BE2C (cell line): ENCODE results near the gene UNC5A.

Experiments used
- DNase-seq: peaks from one replicate; pipeline ENCODE4 v3.0.0-alpha.2; 2020
- H3K27me3 ChIP-seq: fragments of 250-450 bp; sonication (Bioruptor Pico); 2 replicates; pipeline ENCODE4 v1.5.1; 2020; ENCODE audit warnings: mild to moderate bottlenecking
- H3K36me3 ChIP-seq: fragments of 250-450 bp; sonication (Bioruptor Pico); 2 replicates; pipeline ENCODE4 v1.5.1; 2020; ENCODE audit warnings: mild to moderate bottlenecking
- H3K4me1 ChIP-seq: fragments of 250-450 bp; sonication (Bioruptor Pico); 2 replicates; pipeline ENCODE4 v1.5.1; 2020
- H3K4me3 ChIP-seq: 2 replicates; pipeline ENCODE4 v1.5.1; 2011; ENCODE audit warnings: low read depth, low read length
- H3K9me3 ChIP-seq: fragments of 250-450 bp; sonication (Bioruptor Pico); 2 replicates; pipeline ENCODE4 v1.5.1; 2020
- CTCF ChIP-seq: IDR thresholded peaks from 2 replicates; pipeline ENCODE4 v1.5.1; 2012; ENCODE audit warnings: mild to moderate bottlenecking, low read depth, low read length

UNC5A gene

DNA sequence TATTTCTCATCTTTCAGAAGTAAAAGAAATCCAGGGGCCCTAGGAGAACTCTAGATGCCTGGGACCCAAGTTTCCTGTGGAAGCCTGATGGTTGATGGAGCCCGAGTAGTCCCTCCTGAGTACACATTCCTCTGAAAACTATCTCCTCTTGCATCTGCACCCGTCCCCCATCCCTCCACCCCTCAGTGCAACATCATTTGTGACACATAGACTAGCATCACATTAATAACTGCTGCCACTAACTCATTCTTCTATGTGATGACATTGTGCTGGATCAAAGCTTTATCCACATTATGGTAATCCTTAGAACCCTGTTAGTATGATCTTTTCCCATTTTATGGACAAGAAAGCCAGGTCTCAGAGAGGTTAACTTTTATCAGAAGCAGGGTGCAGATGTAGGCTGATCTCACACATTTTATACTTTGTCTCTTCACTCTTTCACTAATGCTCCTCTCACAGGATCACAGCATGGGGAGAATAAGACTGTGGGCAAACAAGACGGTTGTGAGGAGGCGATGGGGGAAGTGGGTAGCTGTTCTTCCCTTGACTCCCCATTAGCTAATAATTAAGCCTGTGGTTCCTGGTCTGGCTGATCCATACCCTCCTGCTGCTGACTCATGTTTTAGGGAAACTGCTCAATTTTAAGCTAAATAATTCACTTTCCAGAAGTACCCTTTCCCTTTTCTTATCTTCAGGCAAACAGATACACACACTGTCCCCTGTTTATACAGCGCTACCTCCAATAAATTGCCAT is 92.7 kb downstream of the UNC5A start:
- Histone ChIP-seq H3K4me1 (no peaks in the 10 kb centered on the region), H3K36me3 (peaks cover 43% of the 10 kb centered on the region), H3K4me3 (no peak overlapping the region), H3K9me3 (no peaks in the 10 kb centered on the region), H3K27me3 (no peaks in the 10 kb centered on the region)
- no peak for DNase-seq
- TF ChIP-seq CTCF: no peak

GRCh38 chr5:176904276-176904675 is 93.9 kb downstream of the UNC5A start:
- Histone ChIP-seq H3K36me3 (peaks cover 46% of the 10 kb centered on the region), H3K27me3 (no peaks in the 10 kb centered on the region), H3K9me3 (no peaks in the 10 kb centered on the region), H3K4me1 (no peaks in the 10 kb centered on the region), H3K4me3 (no peak overlapping the region)
- no peak for TF ChIP-seq CTCF
- DNase-seq: no peak

- no peaks in the 10 kb centered on the region for H3K9me3 ChIP-seq
- no peak for TF ChIP-seq CTCF
- H3K36me3 ChIP-seq: peaks cover 50% of the 10 kb centered on the region
- no peaks in the 10 kb centered on the region for H3K27me3 ChIP-seq
- no peak overlapping the region for H3K4me3 ChIP-seq
- H3K4me1 ChIP-seq: no peaks in the 10 kb centered on the region
- no peak for DNase-seq
These were observed 95.8 kb downstream of the UNC5A start for GRCh38 chr5:176906126-176906525.

GRCh38 chr5:176906796-176907195 is 96.4 kb downstream of the UNC5A start:
- H3K27me3 ChIP-seq: no peaks in the 10 kb centered on the region
- no peaks in the 10 kb centered on the region for H3K9me3 ChIP-seq
- H3K4me1 ChIP-seq: no peaks in the 10 kb centered on the region
- peaks cover 50% of the 10 kb centered on the region for H3K36me3 ChIP-seq
- no peak for TF ChIP-seq CTCF
- no peak for DNase-seq
- H3K4me3 ChIP-seq: no peak overlapping the region

DNA sequence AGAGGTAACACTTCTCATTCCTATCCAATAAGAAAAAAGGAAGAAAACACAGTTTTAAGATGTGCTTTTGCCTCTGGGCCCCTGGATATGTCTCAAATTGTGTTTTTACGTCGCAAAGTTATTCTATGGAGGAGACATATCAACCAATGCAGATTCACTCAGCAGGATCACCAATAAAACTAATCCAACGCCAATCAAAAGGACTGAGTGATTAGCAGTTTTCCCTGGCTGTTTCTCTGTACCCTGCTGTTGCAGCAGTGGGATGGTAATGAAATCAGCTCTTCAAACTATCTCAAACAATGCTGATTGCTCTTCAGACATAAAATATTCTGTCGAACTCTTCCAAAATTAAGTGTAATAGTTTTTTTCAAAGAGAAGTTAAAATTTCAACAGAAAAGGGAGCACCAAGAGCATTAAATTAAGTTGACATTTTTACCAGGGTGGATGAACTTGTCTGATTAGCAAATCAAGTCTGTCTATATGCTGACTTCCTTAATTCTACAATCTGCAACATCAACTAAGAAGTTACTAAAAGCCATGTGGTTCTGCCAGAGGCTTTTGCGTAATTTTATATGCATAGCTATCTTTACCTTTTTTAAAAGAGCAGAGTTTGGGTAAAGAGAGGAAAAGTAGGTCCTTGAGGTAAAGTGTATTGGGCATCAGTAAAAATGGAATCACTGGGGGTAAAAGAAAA is 98.5 kb downstream of the UNC5A start:
- Histone ChIP-seq H3K4me3 (no peak overlapping the region), H3K4me1 (no peaks in the 10 kb centered on the region), H3K27me3 (no peaks in the 10 kb centered on the region), H3K36me3 (peaks cover 38% of the 10 kb centered on the region), H3K9me3 (no peaks in the 10 kb centered on the region)
- DNase-seq: no peak
- TF ChIP-seq CTCF: no peak

- Histone ChIP-seq H3K27me3 (no peaks in the 10 kb centered on the region), H3K36me3 (peaks cover 7% of the 10 kb centered on the region), H3K9me3 (no peaks in the 10 kb centered on the region), H3K4me1 (no peaks in the 10 kb centered on the region; the same call in 1 of the 2 replicates), H3K4me3 (no peak overlapping the region)
- no peak for TF ChIP-seq CTCF
- DNase-seq: no peak
These were observed 101.8 kb downstream of the UNC5A start for GRCh38 chr5:176912115-176912514.
